PC-9 (cell line): Measurements from ENCODE around the gene DDAH1. TPM values are rescaled to one million over a fixed set of nuclear protein-coding genes. Genes with fewer than 3 reads are reported as not detected.

Experiments
- BruUV-seq: library from RNA; stranded (reverse); fragments of 400-500 nt; replicated peaks from 2 replicates; lab custom pipeline; 2021; lab: Mats Ljungman, UMichigan
- CTCF ChIA-PET: fragments of 300-600 bp; sonication (Branson Sonifier 250); formaldehyde crosslinking; loops from one replicate; lab custom pipeline; 2022; ENCODE audit warnings: antibody characterized with exemption; lab: Charles Lee
- POLR2A ChIA-PET: fragments of 300-600 bp; sonication (Branson Sonifier 250); formaldehyde crosslinking; loops from one replicate; lab custom pipeline; 2022; ENCODE audit warnings: antibody characterized with exemption; ENCODE audit not compliant: unreplicated experiment; lab: Charles Lee
- DNase-seq, 2 experiments: peaks; one replicate each; pipeline versions ENCODE4 v3.0.0 to v3.0.0-alpha.2; 2015 to 2022; ENCODE audit warnings: mixed read lengths in 1 of 2
- H2AFZ ChIP-seq: fragments of 200-600 bp; sonication (generic); 2 replicates; pipeline ENCODE4 v1.8.1; 2017; ENCODE audit warnings: antibody characterized with exemption
- H3F3A ChIP-seq: fragments of 200-600 bp; sonication (generic); 2 replicates; pipeline ENCODE4 v1.8.1; 2017; ENCODE audit warnings: antibody characterized with exemption, mild to moderate bottlenecking, low read depth; ENCODE audit not compliant: insufficient read depth
- H3K27ac ChIP-seq: fragments of 200-600 bp; sonication (generic); 2 replicates; pipeline ENCODE4 v1.6.1; 2016; ENCODE audit warnings: mixed run types
- H3K27me3 ChIP-seq: fragments of 200-600 bp; sonication (generic); 2 replicates; pipeline ENCODE4 v1.6.1; 2016; ENCODE audit warnings: low read depth, mixed run types; ENCODE audit not compliant: insufficient read depth
- H3K36me3 ChIP-seq: fragments of 200-600 bp; sonication (generic); 2 replicates; pipeline ENCODE4 v1.6.1; 2016; ENCODE audit warnings: low read depth, mixed run types
- H3K4me1 ChIP-seq: fragments of 200-600 bp; sonication (generic); replicated peaks from 2 replicates; pipeline ENCODE4 v1.6.1; 2016; ENCODE audit warnings: mixed run types; ENCODE audit not compliant: insufficient read depth
- H3K4me2 ChIP-seq: fragments of 200-600 bp; sonication (generic); 2 replicates; pipeline ENCODE4 v1.6.1; 2017; ENCODE audit warnings: mixed run types
- H3K4me3 ChIP-seq: fragments of 200-600 bp; sonication (generic); 2 replicates; pipeline ENCODE4 v1.6.1; 2016; ENCODE audit warnings: mixed run types
- H3K79me2 ChIP-seq: fragments of 200-600 bp; sonication (generic); 2 replicates; pipeline ENCODE4 v1.6.1; 2017; ENCODE audit warnings: low read depth, mixed run types
- H3K9me2 ChIP-seq: fragments of 200-600 bp; sonication (generic); 2 replicates; pipeline ENCODE4 v1.8.1; 2017; ENCODE audit warnings: mild to moderate bottlenecking; ENCODE audit not compliant: insufficient read depth
- H3K9me3 ChIP-seq: fragments of 200-600 bp; sonication (generic); 2 replicates; pipeline ENCODE4 v1.8.1; 2016; ENCODE audit warnings: low read depth; ENCODE audit not compliant: insufficient read depth
- H4K20me1 ChIP-seq: fragments of 200-600 bp; sonication (generic); 2 replicates; pipeline ENCODE4 v1.8.1; 2017; ENCODE audit not compliant: insufficient read depth
- EZH2 ChIP-seq: fragments of 200-600 bp; sonication (generic); IDR thresholded peaks from 2 replicates; pipeline ENCODE4 v1.8.0; 2017; ENCODE audit warnings: antibody characterized with exemption, low read depth
- intact Hi-C: fragments of 100-400 bp; cut with micrococcal nuclease; formaldehyde crosslinking; loops from one replicate; pipeline ENCODE4 v1.10.0; 2022; ENCODE audit not compliant: unreplicated experiment
- total RNA-seq: library from RNA; stranded (reverse); gene quantifications from 2 replicates; pipeline ENCODE4 v1.2.3, GENCODE V29; 2021
- TF ChIP-seq, protein P1 (sequence below): fragments of 200-600 bp; sonication (generic); conservative IDR thresholded peaks from 2 replicates; pipeline ENCODE4 v1.6.1; 2017; ENCODE audit warnings: mixed run types, antibody characterized with exemption, mild to moderate bottlenecking, moderate library complexity

DDAH1 gene
- total RNA-seq, 1 experiment from 2014 or later, result 31.9 TPM

DNA sequence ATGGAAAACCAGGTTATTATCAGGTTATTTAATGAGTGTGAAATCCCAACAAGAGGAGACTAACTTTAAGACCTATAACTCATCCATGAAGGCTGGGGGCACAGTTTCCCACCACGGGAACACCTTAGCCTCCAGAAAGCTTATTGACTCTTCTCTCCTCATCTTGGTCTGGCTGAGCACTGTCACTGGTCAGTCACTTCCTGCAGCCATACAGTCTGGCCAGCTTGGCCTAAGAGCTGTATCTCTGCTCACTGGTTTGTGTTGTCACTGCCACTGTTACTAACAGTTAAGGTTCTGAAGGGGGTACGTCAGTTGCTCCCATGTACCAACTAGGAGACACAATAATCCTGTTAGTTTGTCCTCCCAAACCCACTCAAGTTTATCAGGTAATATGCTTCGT lies 16.7 kb upstream of the DDAH1 start:
- intact Hi-C loops, result no loop called here
- Histone ChIP-seq H3K36me3 (no peaks in the 10 kb centered on the region), H3K9me2 (no peaks in the 10 kb centered on the region), H3K9me3 (no peaks in the 10 kb centered on the region), H3K4me3 (no peak overlapping the region), H3F3A (no peaks in the 10 kb centered on the region; the same call in 1 of the 2 replicates), H4K20me1 (no peaks in the 10 kb centered on the region), H3K27me3 (no peaks in the 10 kb centered on the region), H3K4me1 (peaks cover 6% of the 10 kb centered on the region; the same call in 1 of the 2 replicates), H3K4me2 (no peak overlapping the region), H3K79me2 (no peaks in the 10 kb centered on the region), H3K27ac (no peak overlapping the region), H2AFZ (no peak overlapping the region)
- TF ChIP-seq EZH2, result no peak
- TF ChIP-seq, protein P1, sequence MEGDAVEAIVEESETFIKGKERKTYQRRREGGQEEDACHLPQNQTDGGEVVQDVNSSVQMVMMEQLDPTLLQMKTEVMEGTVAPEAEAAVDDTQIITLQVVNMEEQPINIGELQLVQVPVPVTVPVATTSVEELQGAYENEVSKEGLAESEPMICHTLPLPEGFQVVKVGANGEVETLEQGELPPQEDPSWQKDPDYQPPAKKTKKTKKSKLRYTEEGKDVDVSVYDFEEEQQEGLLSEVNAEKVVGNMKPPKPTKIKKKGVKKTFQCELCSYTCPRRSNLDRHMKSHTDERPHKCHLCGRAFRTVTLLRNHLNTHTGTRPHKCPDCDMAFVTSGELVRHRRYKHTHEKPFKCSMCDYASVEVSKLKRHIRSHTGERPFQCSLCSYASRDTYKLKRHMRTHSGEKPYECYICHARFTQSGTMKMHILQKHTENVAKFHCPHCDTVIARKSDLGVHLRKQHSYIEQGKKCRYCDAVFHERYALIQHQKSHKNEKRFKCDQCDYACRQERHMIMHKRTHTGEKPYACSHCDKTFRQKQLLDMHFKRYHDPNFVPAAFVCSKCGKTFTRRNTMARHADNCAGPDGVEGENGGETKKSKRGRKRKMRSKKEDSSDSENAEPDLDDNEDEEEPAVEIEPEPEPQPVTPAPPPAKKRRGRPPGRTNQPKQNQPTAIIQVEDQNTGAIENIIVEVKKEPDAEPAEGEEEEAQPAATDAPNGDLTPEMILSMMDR, result no peak
- CTCF ChIA-PET, result no interaction called here
- POLR2A ChIA-PET, result no interaction called here
- DNase-seq, result no peak
- BruUV-seq, result no TSS peak

DNA sequence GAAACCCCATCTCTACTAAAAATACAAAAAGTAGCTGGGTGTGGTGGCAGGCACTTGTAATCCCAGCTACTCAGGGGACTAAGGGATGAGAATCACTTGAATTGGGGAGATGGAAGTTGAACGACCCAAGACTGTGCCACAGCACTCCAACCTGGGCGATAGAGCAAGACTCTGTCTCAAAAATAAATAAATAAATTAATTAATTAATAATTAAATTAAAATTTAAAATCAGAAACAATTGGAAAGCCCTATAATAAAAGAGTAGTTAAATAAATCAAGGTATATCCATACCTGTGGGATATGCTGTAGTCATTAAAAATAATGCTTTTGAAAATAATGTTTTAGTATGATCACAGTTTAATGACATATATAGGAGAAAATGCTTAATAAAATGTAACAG lies 15.6 kb upstream of the DDAH1 start:
- no peaks in the 10 kb centered on the region for H3K36me3 ChIP-seq
- no peaks in the 10 kb centered on the region; the same call in 1 of the 2 replicates for H3F3A ChIP-seq
- no peak overlapping the region for H2AFZ ChIP-seq
- no peaks in the 10 kb centered on the region for H4K20me1 ChIP-seq
- no peak overlapping the region for H3K4me2 ChIP-seq
- BruUV-seq, result no TSS peak
- no peak overlapping the region for H3K27ac ChIP-seq
- no peak for DNase-seq
- H3K4me3 ChIP-seq, result no peak overlapping the region
- intact Hi-C loops, result no loop called here
- H3K9me2 ChIP-seq, result no peaks in the 10 kb centered on the region
- H3K4me1 ChIP-seq, result peaks cover 6% of the 10 kb centered on the region; the same call in 1 of the 2 replicates
- no peaks in the 10 kb centered on the region for H3K9me3 ChIP-seq
- TF ChIP-seq, protein P1, result no peak
- TF ChIP-seq EZH2, result no peak
- H3K27me3 ChIP-seq, result no peaks in the 10 kb centered on the region
- ChIA-PET POLR2A (no interaction called here), CTCF (no interaction called here)
- H3K79me2 ChIP-seq, result no peaks in the 10 kb centered on the region

DNA sequence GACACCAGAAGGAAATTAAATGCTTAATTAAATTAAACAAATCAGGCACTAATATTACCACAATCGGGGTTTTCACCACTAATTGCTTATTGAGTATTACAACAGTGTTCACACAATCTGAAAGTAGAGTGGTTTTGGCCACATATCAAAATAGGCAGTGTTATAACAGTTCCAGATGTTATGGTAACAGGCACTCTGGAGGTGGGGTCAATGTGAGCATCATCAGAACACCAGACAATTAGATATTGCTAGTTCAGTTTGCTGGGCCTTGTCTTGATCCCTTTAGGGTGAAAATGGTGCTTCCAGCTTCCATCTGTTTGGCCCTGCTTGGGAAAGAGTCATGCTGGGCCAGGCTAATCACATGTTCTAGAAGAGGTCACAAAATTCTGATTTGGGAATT lies 14.5 kb upstream of the DDAH1 start:
- no peak overlapping the region for H2AFZ ChIP-seq
- no peak overlapping the region for H3K27ac ChIP-seq
- peaks cover 2% of the 10 kb centered on the region; the same call in 1 of the 2 replicates for H3K9me2 ChIP-seq
- H3K36me3 ChIP-seq, result no peaks in the 10 kb centered on the region
- H3K4me3 ChIP-seq, result no peak overlapping the region
- no peaks in the 10 kb centered on the region; the same call in 1 of the 2 replicates for H3K9me3 ChIP-seq
- H3K79me2 ChIP-seq, result no peaks in the 10 kb centered on the region
- intact Hi-C loops, result no loop called here
- no peak overlapping the region for H3K4me2 ChIP-seq
- peaks cover 4% of the 10 kb centered on the region; the same call in 1 of the 2 replicates for H3K4me1 ChIP-seq
- ChIA-PET POLR2A (no interaction called here), CTCF (no interaction called here)
- BruUV-seq, result no TSS peak
- TF ChIP-seq, protein P1, result no peak
- TF ChIP-seq EZH2, result no peak
- H3F3A ChIP-seq, result no peaks in the 10 kb centered on the region; the same call in 1 of the 2 replicates
- H4K20me1 ChIP-seq, result no peaks in the 10 kb centered on the region
- no peak for DNase-seq
- H3K27me3 ChIP-seq, result no peaks in the 10 kb centered on the region
